PC-9 (cell line): ENCODE measurements around the gene ANAPC15. TPM values are rescaled to one million over a fixed set of nuclear protein-coding genes. Genes with fewer than 3 reads are reported as not detected.

ENCODE experiments used
- BruUV-seq: library from RNA; stranded (reverse); fragments of 400-500 nt; replicated peaks from 2 replicates; lab custom pipeline; 2021; lab: Mats Ljungman, UMichigan
- CTCF ChIA-PET: fragments of 300-600 bp; sonication (Branson Sonifier 250); formaldehyde crosslinking; loops from one replicate; lab custom pipeline; 2022; ENCODE audit warnings: antibody characterized with exemption; lab: Charles Lee
- POLR2A ChIA-PET: fragments of 300-600 bp; sonication (Branson Sonifier 250); formaldehyde crosslinking; loops from one replicate; lab custom pipeline; 2022; ENCODE audit warnings: antibody characterized with exemption; ENCODE audit not compliant: unreplicated experiment; lab: Charles Lee
- DNase-seq, 2 experiments: peaks; one replicate each; pipeline versions ENCODE4 v3.0.0 to v3.0.0-alpha.2; 2015 to 2022; ENCODE audit warnings: mixed read lengths in 1 of 2
- H2AFZ ChIP-seq: fragments of 200-600 bp; sonication (generic); 2 replicates; pipeline ENCODE4 v1.8.1; 2017; ENCODE audit warnings: antibody characterized with exemption
- H3F3A ChIP-seq: fragments of 200-600 bp; sonication (generic); 2 replicates; pipeline ENCODE4 v1.8.1; 2017; ENCODE audit warnings: antibody characterized with exemption, mild to moderate bottlenecking, low read depth; ENCODE audit not compliant: insufficient read depth
- H3K27ac ChIP-seq: fragments of 200-600 bp; sonication (generic); 2 replicates; pipeline ENCODE4 v1.6.1; 2016; ENCODE audit warnings: mixed run types
- H3K27me3 ChIP-seq: fragments of 200-600 bp; sonication (generic); 2 replicates; pipeline ENCODE4 v1.6.1; 2016; ENCODE audit warnings: low read depth, mixed run types; ENCODE audit not compliant: insufficient read depth
- H3K36me3 ChIP-seq: fragments of 200-600 bp; sonication (generic); 2 replicates; pipeline ENCODE4 v1.6.1; 2016; ENCODE audit warnings: low read depth, mixed run types
- H3K4me1 ChIP-seq: fragments of 200-600 bp; sonication (generic); replicated peaks from 2 replicates; pipeline ENCODE4 v1.6.1; 2016; ENCODE audit warnings: mixed run types; ENCODE audit not compliant: insufficient read depth
- H3K4me2 ChIP-seq: fragments of 200-600 bp; sonication (generic); 2 replicates; pipeline ENCODE4 v1.6.1; 2017; ENCODE audit warnings: mixed run types
- H3K4me3 ChIP-seq: fragments of 200-600 bp; sonication (generic); 2 replicates; pipeline ENCODE4 v1.6.1; 2016; ENCODE audit warnings: mixed run types
- H3K79me2 ChIP-seq: fragments of 200-600 bp; sonication (generic); 2 replicates; pipeline ENCODE4 v1.6.1; 2017; ENCODE audit warnings: low read depth, mixed run types
- H3K9me2 ChIP-seq: fragments of 200-600 bp; sonication (generic); 2 replicates; pipeline ENCODE4 v1.8.1; 2017; ENCODE audit warnings: mild to moderate bottlenecking; ENCODE audit not compliant: insufficient read depth
- H3K9me3 ChIP-seq: fragments of 200-600 bp; sonication (generic); 2 replicates; pipeline ENCODE4 v1.8.1; 2016; ENCODE audit warnings: low read depth; ENCODE audit not compliant: insufficient read depth
- H4K20me1 ChIP-seq: fragments of 200-600 bp; sonication (generic); 2 replicates; pipeline ENCODE4 v1.8.1; 2017; ENCODE audit not compliant: insufficient read depth
- EZH2 ChIP-seq: fragments of 200-600 bp; sonication (generic); IDR thresholded peaks from 2 replicates; pipeline ENCODE4 v1.8.0; 2017; ENCODE audit warnings: antibody characterized with exemption, low read depth
- intact Hi-C: fragments of 100-400 bp; cut with micrococcal nuclease; formaldehyde crosslinking; loops from one replicate; pipeline ENCODE4 v1.10.0; 2022; ENCODE audit not compliant: unreplicated experiment
- total RNA-seq: library from RNA; stranded (reverse); gene quantifications from 2 replicates; pipeline ENCODE4 v1.2.3, GENCODE V29; 2021
- TF ChIP-seq, protein P1 (sequence below): fragments of 200-600 bp; sonication (generic); conservative IDR thresholded peaks from 2 replicates; pipeline ENCODE4 v1.6.1; 2017; ENCODE audit warnings: mixed run types, antibody characterized with exemption, mild to moderate bottlenecking, moderate library complexity

ANAPC15 gene
- total RNA-seq, 1 experiment from 2014 or later: 97.8 TPM

- CTCF ChIA-PET: no interaction called here
Observed at GRCh38 chr11:72100462-72100861, 12.0 kb downstream of the ANAPC15 start.

GRCh38 chr11:72100009-72100408 lies 12.5 kb downstream of the ANAPC15 start:
- TF ChIP-seq, protein P1, sequence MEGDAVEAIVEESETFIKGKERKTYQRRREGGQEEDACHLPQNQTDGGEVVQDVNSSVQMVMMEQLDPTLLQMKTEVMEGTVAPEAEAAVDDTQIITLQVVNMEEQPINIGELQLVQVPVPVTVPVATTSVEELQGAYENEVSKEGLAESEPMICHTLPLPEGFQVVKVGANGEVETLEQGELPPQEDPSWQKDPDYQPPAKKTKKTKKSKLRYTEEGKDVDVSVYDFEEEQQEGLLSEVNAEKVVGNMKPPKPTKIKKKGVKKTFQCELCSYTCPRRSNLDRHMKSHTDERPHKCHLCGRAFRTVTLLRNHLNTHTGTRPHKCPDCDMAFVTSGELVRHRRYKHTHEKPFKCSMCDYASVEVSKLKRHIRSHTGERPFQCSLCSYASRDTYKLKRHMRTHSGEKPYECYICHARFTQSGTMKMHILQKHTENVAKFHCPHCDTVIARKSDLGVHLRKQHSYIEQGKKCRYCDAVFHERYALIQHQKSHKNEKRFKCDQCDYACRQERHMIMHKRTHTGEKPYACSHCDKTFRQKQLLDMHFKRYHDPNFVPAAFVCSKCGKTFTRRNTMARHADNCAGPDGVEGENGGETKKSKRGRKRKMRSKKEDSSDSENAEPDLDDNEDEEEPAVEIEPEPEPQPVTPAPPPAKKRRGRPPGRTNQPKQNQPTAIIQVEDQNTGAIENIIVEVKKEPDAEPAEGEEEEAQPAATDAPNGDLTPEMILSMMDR: no peak
- TF ChIP-seq EZH2: no peak
- intact Hi-C loops: loop anchor here (5.0 kb wide), 1 partner anchor 82 kb away; no protein-coding TSS in a partner anchor

More at GRCh38 chr11:72100462-72100861, 12.0 kb downstream of the ANAPC15 start:
- no peaks in the 10 kb centered on the region for H4K20me1 ChIP-seq
- H3K9me2 ChIP-seq: no peaks in the 10 kb centered on the region
- no peak overlapping the region for H3K4me3 ChIP-seq
- BruUV-seq: no TSS peak
- no peak overlapping the region for H2AFZ ChIP-seq
- no peak for TF ChIP-seq EZH2
- TF ChIP-seq, protein P1: no peak
- POLR2A ChIA-PET: interaction anchor here (0.7 kb wide), 1 partner anchor 15 kb away, joined by 3 read pairs; no protein-coding TSS in a partner anchor
- peaks cover 38% of the 10 kb centered on the region for H3K79me2 ChIP-seq
- no peaks in the 10 kb centered on the region for H3K9me3 ChIP-seq
- no peak for DNase-seq
- H3K27ac ChIP-seq: no peak overlapping the region
- intact Hi-C loops: loop anchor here (5.0 kb wide), 1 partner anchor 82 kb away; no protein-coding TSS in a partner anchor
- no peak overlapping the region for H3K4me2 ChIP-seq
- peaks cover 13% of the 10 kb centered on the region for H3K4me1 ChIP-seq
- H3K36me3 ChIP-seq: peaks cover 7% of the 10 kb centered on the region; the same call in 1 of the 2 replicates
- no peaks in the 10 kb centered on the region for H3K27me3 ChIP-seq
- H3F3A ChIP-seq: peaks cover 15% of the 10 kb centered on the region; the same call in 1 of the 2 replicates

DNA sequence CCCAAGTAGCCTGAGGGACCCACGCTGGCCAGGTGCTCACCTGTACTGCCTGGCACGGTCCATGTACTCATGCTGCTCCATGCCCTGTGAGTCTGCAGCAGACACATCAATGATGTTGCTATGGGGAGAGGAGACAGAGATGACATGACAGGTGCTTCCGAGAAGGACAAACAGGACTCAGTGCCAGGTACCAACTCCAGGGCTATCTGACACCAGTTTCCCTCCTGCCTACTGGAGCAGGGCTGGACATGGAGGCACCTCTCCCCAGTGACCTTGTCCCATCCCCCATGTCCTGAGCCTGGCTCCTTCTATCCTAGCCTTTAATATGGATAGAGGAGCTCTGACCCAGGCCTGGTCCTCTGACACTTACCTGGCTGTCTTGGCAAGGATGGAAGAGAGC lies 13.8 kb downstream of the ANAPC15 start:
- Histone ChIP-seq H3K79me2 (peaks cover 38% of the 10 kb centered on the region), H3K4me2 (no peak overlapping the region), H3K4me1 (peaks cover 11% of the 10 kb centered on the region), H3K9me3 (no peaks in the 10 kb centered on the region), H3F3A (peaks cover 9% of the 10 kb centered on the region; the same call in 1 of the 2 replicates), H3K27me3 (no peaks in the 10 kb centered on the region), H3K27ac (no peak overlapping the region), H4K20me1 (no peaks in the 10 kb centered on the region), H2AFZ (no peak overlapping the region), H3K36me3 (peaks cover 7% of the 10 kb centered on the region; the same call in 1 of the 2 replicates), H3K9me2 (no peaks in the 10 kb centered on the region), H3K4me3 (no peak overlapping the region)
- TF ChIP-seq, protein P1: no peak
- TF ChIP-seq EZH2: no peak
- intact Hi-C loops: no loop called here
- no peak for DNase-seq
- no TSS peak for BruUV-seq
- POLR2A ChIA-PET: no interaction called here
- CTCF ChIA-PET: no interaction called here

More at GRCh38 chr11:72100009-72100408, 12.5 kb downstream of the ANAPC15 start:
- H3K4me2 ChIP-seq: no peak overlapping the region
- H3K4me3 ChIP-seq: no peak overlapping the region
- BruUV-seq: no TSS peak
- CTCF ChIA-PET: no interaction called here
- H3F3A ChIP-seq: peaks cover 15% of the 10 kb centered on the region; the same call in 1 of the 2 replicates
- peaks cover 13% of the 10 kb centered on the region for H3K4me1 ChIP-seq
- no peaks in the 10 kb centered on the region for H3K9me3 ChIP-seq
- H4K20me1 ChIP-seq: no peaks in the 10 kb centered on the region
- no peak overlapping the region for H3K27ac ChIP-seq
- peaks cover 7% of the 10 kb centered on the region; the same call in 1 of the 2 replicates for H3K36me3 ChIP-seq
- no peak overlapping the region for H2AFZ ChIP-seq
- H3K9me2 ChIP-seq: no peaks in the 10 kb centered on the region
- H3K79me2 ChIP-seq: peaks cover 38% of the 10 kb centered on the region
- POLR2A ChIA-PET: interaction anchor here (0.7 kb wide), 1 partner anchor 15 kb away, joined by 3 read pairs; no protein-coding TSS in a partner anchor
- no peak for DNase-seq
- H3K27me3 ChIP-seq: no peaks in the 10 kb centered on the region
